Right lobe of liver (tissue), 4 donors: ENCODE measurements around the gene CRIM1.

Source experiments
- CTCF ChIP-seq, 4 donors: fragments of 200-600 bp in 3 of 4; fragments of 450-650 bp in 1 of 4; IDR thresholded peaks; one replicate each; pipeline versions ENCODE4 v1.5.1 to v1.8.0; 2016 to 2022; ENCODE audit warnings: antibody characterized with exemption in 4 of 4, mild to moderate bottlenecking in 2 of 4
- POLR2A ChIP-seq: fragments of 450-650 bp; IDR thresholded peaks from one replicate; pipeline ENCODE4 v1.6.1; 2017; ENCODE audit warnings: antibody characterized with exemption, mild to moderate bottlenecking
- donor health status: DM: no; HTN: no; CAD: no.
- donor health status: DM: no; HTN: no; CAD: no.
- donor health status: DM: no; HTN: yes; CAD: no.

GRCh38 chr2:36450466-36451196, 95.1 kb downstream of the CRIM1 start:
- TF ChIP-seq CTCF (IDR thresholded peaks at IDR 0.05), result no peak
- TF ChIP-seq POLR2A, result no peak
